Nephron (organoid): ENCODE measurements around the gene TRHDE.

Experiments
- H3K27ac Mint-ChIP-seq, 3 experiments: 2 replicates each; pipeline ENCODE4 v1.8.0; 2020; ENCODE audit warnings: mixed read lengths in 3 of 3, mild to moderate bottlenecking in 2 of 3, moderate library complexity in 1 of 3
- H3K27me3 Mint-ChIP-seq: 2 replicates; pipeline ENCODE4 v1.8.0; 2021; ENCODE audit warnings: low read depth, mild to moderate bottlenecking, moderate library complexity, mixed read lengths
- H3K36me3 Mint-ChIP-seq: 2 replicates; pipeline ENCODE4 v1.8.0; 2020; ENCODE audit warnings: low read depth, mixed read lengths
- H3K4me1 Mint-ChIP-seq: 2 replicates; pipeline ENCODE4 v1.8.0; 2020; ENCODE audit warnings: mixed read lengths
- H3K4me3 Mint-ChIP-seq, 3 experiments: 2 replicates each; pipeline ENCODE4 v1.8.0; 2020; ENCODE audit warnings: mild to moderate bottlenecking in 3 of 3, mixed read lengths in 3 of 3, moderate library complexity in 2 of 3
- H3K9me3 Mint-ChIP-seq: 2 replicates; pipeline ENCODE4 v1.8.0; 2020; ENCODE audit warnings: mixed read lengths
- CTCF ChIP-seq, 3 experiments: fragments of 200-600 bp; sonication (generic); IDR thresholded peaks; one replicate each; pipeline ENCODE4 v1.5.0; 2021; ENCODE audit warnings: antibody characterized with exemption in 3 of 3; ENCODE audit not compliant: unreplicated experiment in 3 of 3

TRHDE gene

GRCh38 chr12:72291175-72291574 is 19.0 kb downstream of the TRHDE start:
- H3K27me3 Mint-ChIP-seq: no peaks in the 10 kb centered on the region
- peaks cover 14% of the 10 kb centered on the region for H3K36me3 Mint-ChIP-seq
- no peak overlapping the region for H3K4me3 Mint-ChIP-seq
- H3K9me3 Mint-ChIP-seq: peaks cover 2% of the 10 kb centered on the region
- H3K27ac Mint-ChIP-seq: no peak overlapping the region
- H3K4me1 Mint-ChIP-seq: no peaks in the 10 kb centered on the region
- no peak for TF ChIP-seq CTCF (IDR thresholded peaks at IDR 0.05; ENCODE audit: unreplicated experiment in 3 of 3)

- Mint-ChIP-seq H3K9me3 (no peaks in the 10 kb centered on the region), H3K27ac (no peak overlapping the region), H3K4me1 (no peaks in the 10 kb centered on the region), H3K4me3 (no peak overlapping the region), H3K27me3 (no peaks in the 10 kb centered on the region), H3K36me3 (peaks cover 4% of the 10 kb centered on the region)
- no peak for TF ChIP-seq CTCF (IDR thresholded peaks at IDR 0.05; ENCODE audit: unreplicated experiment in 3 of 3)
Observed at GRCh38 chr12:72293701-72294100, 21.5 kb downstream of the TRHDE start.

- Mint-ChIP-seq H3K4me3 (no peak overlapping the region), H3K36me3 (peaks cover 4% of the 10 kb centered on the region), H3K4me1 (no peaks in the 10 kb centered on the region), H3K27ac (no peak overlapping the region), H3K9me3 (no peaks in the 10 kb centered on the region), H3K27me3 (no peaks in the 10 kb centered on the region)
- no peak for TF ChIP-seq CTCF (IDR thresholded peaks at IDR 0.05; ENCODE audit: unreplicated experiment in 3 of 3)
Observed at GRCh38 chr12:72295101-72295500, 22.9 kb downstream of the TRHDE start.

GRCh38 chr12:72295744-72296143 is 23.6 kb downstream of the TRHDE start:
- no peaks in the 10 kb centered on the region for H3K4me1 Mint-ChIP-seq
- H3K4me3 Mint-ChIP-seq: no peak overlapping the region
- no peaks in the 10 kb centered on the region for H3K27me3 Mint-ChIP-seq
- TF ChIP-seq CTCF (IDR thresholded peaks at IDR 0.05; ENCODE audit: unreplicated experiment in 3 of 3): no peak
- H3K36me3 Mint-ChIP-seq: peaks cover 4% of the 10 kb centered on the region
- no peaks in the 10 kb centered on the region for H3K9me3 Mint-ChIP-seq
- H3K27ac Mint-ChIP-seq: no peak overlapping the region

- no peaks in the 10 kb centered on the region for H3K27me3 Mint-ChIP-seq
- no peak overlapping the region for H3K4me3 Mint-ChIP-seq
Observed at GRCh38 chr12:72296389-72296788, 24.2 kb downstream of the TRHDE start.

More at GRCh38 chr12:72296389-72296788, 24.2 kb downstream of the TRHDE start:
- H3K36me3 Mint-ChIP-seq: peaks cover 4% of the 10 kb centered on the region
- no peak overlapping the region for H3K27ac Mint-ChIP-seq
- TF ChIP-seq CTCF (IDR thresholded peaks at IDR 0.05; ENCODE audit: unreplicated experiment in 3 of 3): no peak
- H3K9me3 Mint-ChIP-seq: no peaks in the 10 kb centered on the region
- H3K4me1 Mint-ChIP-seq: no peaks in the 10 kb centered on the region
